HG02763 (cell line): ENCODE measurements around the gene MAP4K2.
"Not testable (repeated sequence)": the region's sequence is repeated elsewhere in the genome, so short reads cannot be mapped to it uniquely, and the experiment has no call there.

Source experiments
- ATAC-seq: cut with Tn5 transposase; IDR thresholded peaks from one replicate; pipeline ENCODE4 v1.9.1; 2021; ENCODE audit warnings: mild to moderate bottlenecking, moderate library complexity; ENCODE audit not compliant: unreplicated experiment

MAP4K2 gene

GRCh38 chr11:64838600-64839334 lies 35.8 kb upstream of the MAP4K2 start:
- no peak for ATAC-seq

- no peak for ATAC-seq
Measured at GRCh38 chr11:64837887-64838351, 34.9 kb upstream of the MAP4K2 start.

- ATAC-seq: no peak
Measured at GRCh38 chr11:64836448-64837072, 33.5 kb upstream of the MAP4K2 start.

- no peak for ATAC-seq
Measured at GRCh38 chr11:64835616-64836447, 32.8 kb upstream of the MAP4K2 start.

- ATAC-seq: no peak
Measured at GRCh38 chr11:64834723-64835615, 32.0 kb upstream of the MAP4K2 start.

GRCh38 chr11:64834031-64834722 lies 31.2 kb upstream of the MAP4K2 start:
- no peak for ATAC-seq

GRCh38 chr11:64833509-64833908 lies 30.5 kb upstream of the MAP4K2 start:
- no peak for ATAC-seq

- ATAC-seq: no peak
Measured at GRCh38 chr11:64833198-64833502, 30.1 kb upstream of the MAP4K2 start.

- ATAC-seq: no peak
Measured at GRCh38 chr11:64832467-64833197, 29.6 kb upstream of the MAP4K2 start.

GRCh38 chr11:64831411-64831891 lies 28.4 kb upstream of the MAP4K2 start:
- ATAC-seq: no peak

GRCh38 chr11:64829536-64830251 lies 26.7 kb upstream of the MAP4K2 start:
- no peak for ATAC-seq

- no peak for ATAC-seq
Measured at GRCh38 chr11:64827451-64827839, 24.4 kb upstream of the MAP4K2 start.

GRCh38 chr11:64826578-64827450 lies 23.8 kb upstream of the MAP4K2 start:
- ATAC-seq: no peak

GRCh38 chr11:64826062-64826461 lies 23.0 kb upstream of the MAP4K2 start:
- no peak for ATAC-seq

GRCh38 chr11:64823568-64824119 lies 20.6 kb upstream of the MAP4K2 start:
- no peak for ATAC-seq

- no peak for ATAC-seq
Measured at GRCh38 chr11:64817476-64817875, 14.5 kb upstream of the MAP4K2 start.

- not testable (repeated sequence) for ATAC-seq
Measured at GRCh38 chr11:64815433-64815832, 12.4 kb upstream of the MAP4K2 start.
